BLaER1 treated with 17β-estradiol and CSF1 and Interleukin-3, amounts not matched to agents 10 nM and 100 nM (cell line): ENCODE results near the gene ACTR8.

ENCODE experiments used
- H3K27ac ChIP-seq, 11 experiments: shearing (Covaris generic); formaldehyde crosslinking; 2 replicates each; pipeline ENCODE4 v1.8.1; 2022
- H3K27me3 ChIP-seq, 11 experiments: shearing (Covaris generic); formaldehyde crosslinking; 2 replicates each; pipeline ENCODE4 v1.8.1; 2022
- H3K36me3 ChIP-seq, 11 experiments: shearing (Covaris generic); formaldehyde crosslinking; 2 replicates each; pipeline ENCODE4 v1.8.1; 2022
- H3K4me1 ChIP-seq, 10 experiments: shearing (Covaris generic); formaldehyde crosslinking; 2 replicates each; pipeline ENCODE4 v1.8.1; 2022
- H3K4me2 ChIP-seq, 11 experiments: shearing (Covaris generic); formaldehyde crosslinking; 2 replicates each; pipeline ENCODE4 v1.8.1; 2022
- H3K4me3 ChIP-seq, 10 experiments: shearing (Covaris generic); formaldehyde crosslinking; 2 replicates each; pipeline ENCODE4 v1.8.1; 2022
- H3K9ac ChIP-seq, 11 experiments: shearing (Covaris generic); formaldehyde crosslinking; 2 replicates each; pipeline ENCODE4 v1.8.1; 2022
- H3K9me3 ChIP-seq, 11 experiments: shearing (Covaris generic); formaldehyde crosslinking; replicated peaks in 1 of 11; 2 replicates each; pipeline ENCODE4 v1.8.1; 2022
- H4K20me1 ChIP-seq, 11 experiments: shearing (Covaris generic); formaldehyde crosslinking; 2 replicates each; pipeline ENCODE4 v1.8.1; 2022
- Cebpa-rat ChIP-seq, 11 experiments: shearing (Covaris generic); IDR thresholded peaks; 2 replicates each; pipeline ENCODE4 v1.8.1; 2022

ACTR8 gene

GRCh38 chr3:53883008-53883407, 1.1 kb upstream of the ACTR8 start:
- no peaks in the 10 kb centered on the region for H3K9me3 ChIP-seq
- peaks cover 12 to 27% (median 24%) of the 10 kb centered on the region in 10 experiments for H3K4me1 ChIP-seq
- peaks cover 59 to 83% (median 71%) of the 10 kb centered on the region in 11 experiments for H3K36me3 ChIP-seq
- H3K27ac ChIP-seq: no peak overlapping the region
- no peak overlapping the region for H3K9ac ChIP-seq
- H3K4me2 ChIP-seq: no peak overlapping the region
- no peaks in the 10 kb centered on the region for H3K27me3 ChIP-seq
- TF ChIP-seq Cebpa-rat (IDR thresholded peaks at IDR 0.05): no peak
- no peak overlapping the region for H3K4me3 ChIP-seq
- peaks cover 0 to 13% (median under 1%) of the 10 kb centered on the region in 11 experiments; a peak in 6 of 22 replicates for H4K20me1 ChIP-seq

- no peak for TF ChIP-seq Cebpa-rat (IDR thresholded peaks at IDR 0.05)
- Histone ChIP-seq H3K4me1 (peaks cover 11 to 16% (median 12%) of the 10 kb centered on the region in 10 experiments), H3K36me3 (peaks cover 69 to 83% (median 75%) of the 10 kb centered on the region in 11 experiments), H3K4me2 (peak overlapping the region; percentile 76 to 99 (median 86)), H3K4me3 (peak overlapping the region; percentile 70 to 91 (median 82)), H3K9me3 (no peaks in the 10 kb centered on the region), H3K9ac (peak overlapping the region; percentile 81 to 96 (median 90)), H3K27ac (peak overlapping the region; percentile 78 to 93 (median 88); a peak in 21 of 22 replicates), H4K20me1 (no peaks in the 10 kb centered on the region; a peak in 1 of 22 replicates), H3K27me3 (no peaks in the 10 kb centered on the region)
Measured at GRCh38 chr3:53880396-53881345, 1.3 kb downstream of the ACTR8 start.

GRCh38 chr3:53865732-53866499, 16.0 kb downstream of the ACTR8 start:
- no peak for TF ChIP-seq Cebpa-rat (IDR thresholded peaks at IDR 0.05)
- peaks cover 91 to 100% (median 96%) of the 10 kb centered on the region in 11 experiments for H3K36me3 ChIP-seq
- no peaks in the 10 kb centered on the region for H3K9me3 ChIP-seq
- H3K4me1 ChIP-seq: no peaks in the 10 kb centered on the region
- no peak overlapping the region for H3K9ac ChIP-seq
- H3K27ac ChIP-seq: no peak overlapping the region
- H3K4me2 ChIP-seq: no peak overlapping the region
- no peaks in the 10 kb centered on the region for H3K27me3 ChIP-seq
- peaks cover 0 to 21% (median 5%) of the 10 kb centered on the region in 11 experiments; a peak in 11 of 22 replicates for H4K20me1 ChIP-seq
- H3K4me3 ChIP-seq: no peak overlapping the region

- TF ChIP-seq Cebpa-rat (IDR thresholded peaks at IDR 0.05): no peak
- no peak overlapping the region for H3K4me3 ChIP-seq
- no peak overlapping the region for H3K4me2 ChIP-seq
- H3K4me1 ChIP-seq: peaks cover 0 to 11% (median 3%) of the 10 kb centered on the region in 10 experiments; a peak in 5 of 20 replicates
- no peak overlapping the region for H3K9ac ChIP-seq
- peaks cover 0 to 16% (median 5%) of the 10 kb centered on the region in 11 experiments; a peak in 10 of 22 replicates for H4K20me1 ChIP-seq
- no peak overlapping the region for H3K27ac ChIP-seq
- no peaks in the 10 kb centered on the region for H3K27me3 ChIP-seq
- H3K36me3 ChIP-seq: peaks cover 82 to 96% (median 89%) of the 10 kb centered on the region in 11 experiments
- no peaks in the 10 kb centered on the region for H3K9me3 ChIP-seq
Measured at GRCh38 chr3:53863145-53863544, 18.8 kb downstream of the ACTR8 start.

GRCh38 chr3:53862241-53862640, 19.7 kb downstream of the ACTR8 start:
- H3K4me3 ChIP-seq: no peak overlapping the region
- no peaks in the 10 kb centered on the region for H3K27me3 ChIP-seq
- peaks cover 0 to 7% (median under 1%) of the 10 kb centered on the region in 11 experiments; a peak in 8 of 22 replicates for H4K20me1 ChIP-seq
- H3K4me2 ChIP-seq: no peak overlapping the region
- H3K9ac ChIP-seq: no peak overlapping the region
- no peak for TF ChIP-seq Cebpa-rat (IDR thresholded peaks at IDR 0.05)
- H3K36me3 ChIP-seq: peaks cover 73 to 87% (median 80%) of the 10 kb centered on the region in 11 experiments
- H3K4me1 ChIP-seq: peaks cover 4 to 18% (median 7%) of the 10 kb centered on the region in 10 experiments; a peak in 18 of 20 replicates
- no peaks in the 10 kb centered on the region for H3K9me3 ChIP-seq
- H3K27ac ChIP-seq: no peak overlapping the region

- peaks cover 56 to 67% (median 60%) of the 10 kb centered on the region in 11 experiments for H3K36me3 ChIP-seq
- peaks cover 0 to 7% (median 0%) of the 10 kb centered on the region in 11 experiments; a peak in 1 of 22 replicates for H4K20me1 ChIP-seq
- H3K27ac ChIP-seq: no peak overlapping the region
- H3K4me1 ChIP-seq: peaks cover 10 to 25% (median 18%) of the 10 kb centered on the region in 10 experiments; a peak in 18 of 20 replicates
- no peaks in the 10 kb centered on the region for H3K27me3 ChIP-seq
- H3K9ac ChIP-seq: no peak overlapping the region
- H3K4me2 ChIP-seq: no peak overlapping the region
- H3K4me3 ChIP-seq: no peak overlapping the region
- no peaks in the 10 kb centered on the region for H3K9me3 ChIP-seq
- no peak for TF ChIP-seq Cebpa-rat (IDR thresholded peaks at IDR 0.05)
Measured at GRCh38 chr3:53860196-53860595, 21.8 kb downstream of the ACTR8 start.

GRCh38 chr3:53859178-53859577, 22.8 kb downstream of the ACTR8 start:
- peaks cover 10 to 25% (median 18%) of the 10 kb centered on the region in 10 experiments; a peak in 18 of 20 replicates for H3K4me1 ChIP-seq
- H3K4me2 ChIP-seq: no peak overlapping the region; a peak in 1 of 22 replicates
- no peak overlapping the region for H3K27ac ChIP-seq
- H3K4me3 ChIP-seq: no peak overlapping the region
- no peaks in the 10 kb centered on the region for H3K9me3 ChIP-seq
- H3K36me3 ChIP-seq: peaks cover 45 to 57% (median 50%) of the 10 kb centered on the region in 11 experiments
- H4K20me1 ChIP-seq: 0 out of 22 replicates have a peak, but pooled peaks cover 0 to 7% (median 0%) of the 10 kb centered on the region in 11 experiments
- no peak overlapping the region for H3K9ac ChIP-seq
- H3K27me3 ChIP-seq: no peaks in the 10 kb centered on the region
- no peak for TF ChIP-seq Cebpa-rat (IDR thresholded peaks at IDR 0.05)

GRCh38 chr3:53858096-53858741, 23.7 kb downstream of the ACTR8 start:
- no peak for TF ChIP-seq Cebpa-rat (IDR thresholded peaks at IDR 0.05)

More at GRCh38 chr3:53858096-53858741, 23.7 kb downstream of the ACTR8 start:
- Histone ChIP-seq H3K9ac (no peak overlapping the region), H3K9me3 (no peaks in the 10 kb centered on the region), H3K36me3 (peaks cover 36 to 48% (median 41%) of the 10 kb centered on the region in 11 experiments), H3K27ac (no peak overlapping the region), H3K4me3 (no peak overlapping the region), H3K4me2 (peak overlapping the region in 3 of 11 experiments; percentile 4 to 31 (median 19); a peak in 4 of 22 replicates), H4K20me1 (0 out of 22 replicates have a peak, but pooled peaks cover 0 to 7% (median 0%) of the 10 kb centered on the region in 11 experiments), H3K27me3 (no peaks in the 10 kb centered on the region), H3K4me1 (peaks cover 10 to 25% (median 18%) of the 10 kb centered on the region in 10 experiments; a peak in 18 of 20 replicates)
